Measurements from ENCODE around the gene NFAT5.

The NFAT5 gene

GRCh38 chr16:69662901-69663300, 97.1 kb downstream of the NFAT5 start:
- no peak for TF ChIP-seq POLR2A (IDR thresholded peaks at IDR 0.05; ENCODE audit: low read depth, low read length)
- DNase-seq (ENCODE audit: insufficient read length, low spot score) (no peak), FAIRE-seq (no peak)

GRCh38 chr16:69663846-69664245, 98.1 kb downstream of the NFAT5 start:
- TF ChIP-seq POLR2A (IDR thresholded peaks at IDR 0.05; ENCODE audit: low read depth, low read length) = no peak
- DNase-seq (ENCODE audit: insufficient read length, low spot score) = no peak
- no peak for FAIRE-seq

GRCh38 chr16:69669577-69669976, 103.8 kb downstream of the NFAT5 start:
- no peak for FAIRE-seq
- DNase-seq (ENCODE audit: insufficient read length, low spot score) = no peak
- no peak for TF ChIP-seq POLR2A (IDR thresholded peaks at IDR 0.05; ENCODE audit: low read depth, low read length)

GRCh38 chr16:69672315-69672997, 106.7 kb downstream of the NFAT5 start:
- no peak for TF ChIP-seq POLR2A (IDR thresholded peaks at IDR 0.05; ENCODE audit: low read depth, low read length)
- no peak for DNase-seq (ENCODE audit: insufficient read length, low spot score)
- FAIRE-seq = no peak

- FAIRE-seq (no peak), DNase-seq (ENCODE audit: insufficient read length, low spot score) (no peak)
- no peak for TF ChIP-seq POLR2A (IDR thresholded peaks at IDR 0.05; ENCODE audit: low read depth, low read length)
Observed at GRCh38 chr16:69672998-69673713, 107.4 kb downstream of the NFAT5 start.

- DNase-seq (ENCODE audit: insufficient read length, low spot score) (no peak), FAIRE-seq (no peak)
- no peak for TF ChIP-seq POLR2A (IDR thresholded peaks at IDR 0.05; ENCODE audit: low read depth, low read length)
Observed at GRCh38 chr16:69680358-69680757, 114.6 kb downstream of the NFAT5 start.

GRCh38 chr16:69688589-69688988, 122.8 kb downstream of the NFAT5 start:
- FAIRE-seq (no peak), DNase-seq (ENCODE audit: insufficient read length, low spot score) (no peak)
- TF ChIP-seq POLR2A (IDR thresholded peaks at IDR 0.05; ENCODE audit: low read depth, low read length) = no peak

- no peak for TF ChIP-seq POLR2A (IDR thresholded peaks at IDR 0.05; ENCODE audit: low read depth, low read length)
- no peak for DNase-seq (ENCODE audit: insufficient read length, low spot score)
- FAIRE-seq = peak; percentile 11
Observed at GRCh38 chr16:69691980-69692911, 126.5 kb downstream of the NFAT5 start.

- no peak for DNase-seq (ENCODE audit: insufficient read length, low spot score)
- TF ChIP-seq POLR2A (IDR thresholded peaks at IDR 0.05; ENCODE audit: low read depth, low read length) = no peak
- FAIRE-seq = no peak
Observed at GRCh38 chr16:69693916-69694315, 128.2 kb downstream of the NFAT5 start.

- TF ChIP-seq POLR2A (IDR thresholded peaks at IDR 0.05; ENCODE audit: low read depth, low read length) = no peak
- FAIRE-seq (no peak), DNase-seq (ENCODE audit: insufficient read length, low spot score) (no peak)
Observed at GRCh38 chr16:69698404-69698803, 132.6 kb downstream of the NFAT5 start.

- TF ChIP-seq POLR2A (IDR thresholded peaks at IDR 0.05; ENCODE audit: low read depth, low read length) = no peak
- DNase-seq (ENCODE audit: insufficient read length, low spot score) (no peak), FAIRE-seq (no peak)
Observed at GRCh38 chr16:69699915-69700314, 134.1 kb downstream of the NFAT5 start.

- DNase-seq (ENCODE audit: insufficient read length, low spot score) = no peak
- no peak for TF ChIP-seq POLR2A (IDR thresholded peaks at IDR 0.05; ENCODE audit: low read depth, low read length)
- no peak for FAIRE-seq
Observed at GRCh38 chr16:69701452-69701851, 135.7 kb downstream of the NFAT5 start.

GRCh38 chr16:69701866-69702265, 136.1 kb downstream of the NFAT5 start:
- DNase-seq (ENCODE audit: insufficient read length, low spot score) (no peak), FAIRE-seq (no peak)
- TF ChIP-seq POLR2A (IDR thresholded peaks at IDR 0.05; ENCODE audit: low read depth, low read length) = no peak

GRCh38 chr16:69703638-69704037, 137.9 kb downstream of the NFAT5 start:
- peak; percentile 68 for FAIRE-seq
- no peak for DNase-seq (ENCODE audit: insufficient read length, low spot score)
- TF ChIP-seq POLR2A (IDR thresholded peaks at IDR 0.05; ENCODE audit: low read depth, low read length) = no peak

Data from H54 (cell line).